Cardiac muscle cell (in vitro differentiated cells and primary cell): Measurements from ENCODE around the gene C10orf71. TPM values are rescaled to one million over a fixed set of nuclear protein-coding genes. Genes with fewer than 3 reads are reported as not detected.

Experiments
- DNase-seq, 2 donors: peaks; one replicate each; pipeline versions ENCODE4 v3.0.0 to v3.0.0-alpha.2; 2010 to 2017; ENCODE audit warnings: low read depth in 1 of 2, low spot score in 1 of 2
- H3K27ac ChIP-seq: fragments of 200-600 bp; sonication (generic); 2 replicates; pipeline ENCODE4 v1.5.1; 2016
- H3K27me3 ChIP-seq: fragments of 200-600 bp; sonication (generic); 2 replicates; pipeline ENCODE4 v1.6.0; 2016; ENCODE audit warnings: control low read depth
- H3K36me3 ChIP-seq: fragments of 200-600 bp; sonication (generic); 2 replicates; pipeline ENCODE4 v1.5.1; 2016; ENCODE audit warnings: control low read depth
- H3K4me1 ChIP-seq: fragments of 200-600 bp; sonication (generic); 2 replicates; pipeline ENCODE4 v1.8.1; 2017; ENCODE audit warnings: low read depth, mild to moderate bottlenecking, mixed run types
- H3K4me3 ChIP-seq: fragments of 200-600 bp; sonication (generic); 2 replicates; pipeline ENCODE4 v1.5.1; 2016; ENCODE audit warnings: mild to moderate bottlenecking
- H3K9me3 ChIP-seq: fragments of 200-600 bp; sonication (generic); 2 replicates; pipeline ENCODE4 v1.5.1; 2017; ENCODE audit warnings: low read depth, mild to moderate bottlenecking, control low read depth
- polyA plus RNA-seq: library from polyadenylated mRNA; unstranded; fragments of >200 nt; fragmentation: Nextera tagmentation; extraction: Ambion mirVana; gene quantifications from 2 replicates; pipeline ENCODE4 v1.2.1, GENCODE V29; 2016
- total RNA-seq: library from RNA; depleted of rRNA; stranded (reverse); fragments of >200 nt; gene quantifications from 2 replicates; pipeline ENCODE4 v1.2.3, GENCODE V29; 2016
- TF ChIP-seq, protein P1 (sequence below): IDR thresholded peaks from 2 replicates; pipeline ENCODE4 v1.5.1; 2012; ENCODE audit warnings: low read depth, mild to moderate bottlenecking, low read length

C10orf71 gene
- total and polyA plus RNA-seq, 2 experiments from 2014 or later = 4.0 to 10.2 TPM

DNA sequence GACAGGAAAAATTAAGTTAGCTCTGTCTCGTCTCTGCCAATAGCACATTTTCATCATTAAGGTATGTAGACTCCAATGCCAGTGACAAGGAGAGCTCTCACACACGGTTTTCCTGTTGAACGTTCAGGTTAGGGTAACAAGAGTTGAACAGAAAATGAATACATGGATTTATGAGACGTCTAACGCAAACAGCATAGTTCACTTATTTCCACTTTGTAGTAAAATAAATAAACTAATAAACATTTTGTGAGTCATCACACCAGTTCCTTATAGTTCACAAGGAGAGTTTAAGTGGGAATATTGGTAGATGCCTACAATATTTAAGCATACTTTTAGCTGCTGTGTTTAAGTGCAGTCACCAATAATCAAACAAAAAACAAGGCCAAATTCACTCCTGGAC lies 75.8 kb downstream of the C10orf71 start:
- no peak for DNase-seq
- Histone ChIP-seq H3K9me3 (no peaks in the 10 kb centered on the region), H3K27ac (no peak overlapping the region), H3K36me3 (no peaks in the 10 kb centered on the region), H3K4me3 (no peak overlapping the region), H3K27me3 (peaks cover 45% of the 10 kb centered on the region), H3K4me1 (no peaks in the 10 kb centered on the region)
- TF ChIP-seq, protein P1, sequence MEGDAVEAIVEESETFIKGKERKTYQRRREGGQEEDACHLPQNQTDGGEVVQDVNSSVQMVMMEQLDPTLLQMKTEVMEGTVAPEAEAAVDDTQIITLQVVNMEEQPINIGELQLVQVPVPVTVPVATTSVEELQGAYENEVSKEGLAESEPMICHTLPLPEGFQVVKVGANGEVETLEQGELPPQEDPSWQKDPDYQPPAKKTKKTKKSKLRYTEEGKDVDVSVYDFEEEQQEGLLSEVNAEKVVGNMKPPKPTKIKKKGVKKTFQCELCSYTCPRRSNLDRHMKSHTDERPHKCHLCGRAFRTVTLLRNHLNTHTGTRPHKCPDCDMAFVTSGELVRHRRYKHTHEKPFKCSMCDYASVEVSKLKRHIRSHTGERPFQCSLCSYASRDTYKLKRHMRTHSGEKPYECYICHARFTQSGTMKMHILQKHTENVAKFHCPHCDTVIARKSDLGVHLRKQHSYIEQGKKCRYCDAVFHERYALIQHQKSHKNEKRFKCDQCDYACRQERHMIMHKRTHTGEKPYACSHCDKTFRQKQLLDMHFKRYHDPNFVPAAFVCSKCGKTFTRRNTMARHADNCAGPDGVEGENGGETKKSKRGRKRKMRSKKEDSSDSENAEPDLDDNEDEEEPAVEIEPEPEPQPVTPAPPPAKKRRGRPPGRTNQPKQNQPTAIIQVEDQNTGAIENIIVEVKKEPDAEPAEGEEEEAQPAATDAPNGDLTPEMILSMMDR = no peak

DNA sequence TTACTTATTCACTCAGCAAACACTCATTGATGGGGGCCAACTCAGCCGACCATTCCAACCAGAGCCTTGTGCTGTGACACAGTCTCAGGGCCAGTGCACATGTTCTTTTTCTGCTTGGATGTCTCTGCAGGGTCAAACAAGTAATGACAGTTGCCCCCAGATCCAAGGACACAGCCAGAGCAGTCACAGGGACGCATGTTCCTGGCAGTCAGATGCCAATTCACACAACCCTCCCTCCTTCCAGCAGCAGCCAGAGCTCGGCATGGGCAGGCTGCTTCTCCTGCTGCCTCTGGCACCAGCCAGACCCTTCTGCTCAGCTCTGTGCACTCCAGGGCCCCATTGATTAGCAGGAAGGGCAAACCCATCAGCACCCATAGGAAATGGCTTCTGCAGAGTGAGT lies 76.6 kb downstream of the C10orf71 start:
- H3K27me3 ChIP-seq = peaks cover 45% of the 10 kb centered on the region
- no peak overlapping the region for H3K4me3 ChIP-seq
- TF ChIP-seq, protein P1 = no peak
- no peaks in the 10 kb centered on the region for H3K9me3 ChIP-seq
- H3K4me1 ChIP-seq = no peaks in the 10 kb centered on the region
- H3K27ac ChIP-seq = no peak overlapping the region
- no peaks in the 10 kb centered on the region for H3K36me3 ChIP-seq
- DNase-seq = no peak

Other genes with a start within 250 kb of the C10orf71 start
- 2.3 and 6.0 TPM in 2 replicates for gene VSTM4, start 183.6 kb upstream of the C10orf71 start, total RNA-seq
- gene VSTM4, start 183.6 kb upstream of the C10orf71 start, polyA plus RNA-seq = 3.6 and 6.8 TPM in 2 replicates
- not detected in 2 replicates for gene FAM170B, start 165.1 kb upstream of the C10orf71 start, total RNA-seq
- gene FAM170B, start 165.1 kb upstream of the C10orf71 start, polyA plus RNA-seq = not detected in 2 replicates
- not detected in 2 replicates for gene TMEM273, start 110.8 kb upstream of the C10orf71 start, total RNA-seq
- not detected in 2 replicates for gene TMEM273, start 110.8 kb upstream of the C10orf71 start, polyA plus RNA-seq
- not detected in 2 replicates for gene DRGX, start 96.9 kb downstream of the C10orf71 start, total RNA-seq
- not detected in 2 replicates for gene DRGX, start 96.9 kb downstream of the C10orf71 start, polyA plus RNA-seq
- 6.8 and 9.7 TPM in 2 replicates for gene ERCC6, start 240.0 kb downstream of the C10orf71 start, total RNA-seq
- 5.4 and 8.2 TPM in 2 replicates for gene ERCC6, start 240.0 kb downstream of the C10orf71 start, polyA plus RNA-seq